OCI-LY7 (cell line): ENCODE data around the gene CASZ1.

Source experiments
- CTCF ChIP-seq: fragments of 200-600 bp; sonication (generic); conservative IDR thresholded peaks from 2 replicates; pipeline ENCODE4 v1.5.1; 2014; ENCODE audit warnings: mild to moderate bottlenecking, antibody characterized with exemption, low read length, moderate library complexity, mixed read lengths
- EZH2phosphoT487 ChIP-seq: fragments of 200-600 bp; sonication (generic); IDR thresholded peaks from 2 replicates; pipeline ENCODE4 v1.6.1; 2018; ENCODE audit warnings: low read depth, borderline replicate concordance, mild to moderate bottlenecking, mixed run types, antibody characterized with exemption, low read length, moderate library complexity, mixed read lengths

GRCh38 chr1:10773376-10773775, 23.1 kb downstream of the CASZ1 start:
- TF ChIP-seq CTCF (no peak), EZH2phosphoT487 (no peak)
